CD4-positive, alpha-beta T cell (primary cell): ENCODE data around the gene MYL10. TPM values are rescaled to one million over a fixed set of nuclear protein-coding genes. Genes with fewer than 3 reads are reported as not detected.

Experiments
- ATAC-seq: fragments of 200-7000 bp; cut with Tn5 transposase; one replicate; pipeline ENCODE4 v1.10.0; 2022; ENCODE audit warnings: mild to moderate bottlenecking; ENCODE audit not compliant: poor library complexity
- CTCF ChIA-PET: fragments of 350-600 bp; sonication (Branson Sonifier 250); formaldehyde crosslinking; loops from one replicate; lab custom pipeline; 2021; ENCODE audit warnings: antibody characterized with exemption, inconsistent platforms; lab: Charles Lee
- POLR2A ChIA-PET: fragments of 350-600 bp; sonication (Branson Sonifier 250); formaldehyde crosslinking; loops from one replicate; lab custom pipeline; 2021; ENCODE audit warnings: antibody characterized with exemption, inconsistent platforms; lab: Charles Lee
- DNase-seq, 14 experiments: peaks; one replicate each; pipeline ENCODE4 v3.0.0-alpha.2; 2013 to 2020; ENCODE audit warnings: mixed read lengths in 2 of 14
- H3K27ac ChIP-seq, 2 donors: one replicate each; pipeline versions ENCODE4 v1.5.1 to v1.7.0; 2013; ENCODE audit warnings: low read length in 2 of 2, low read depth in 1 of 2, mild to moderate bottlenecking in 1 of 2
- H3K27me3 ChIP-seq, 2 experiments: 1 replicate in 1 of 2; 2 replicates in 1 of 2; pipeline versions ENCODE4 v1.6.1 to v1.7.0; 2013; ENCODE audit warnings: low read length in 2 of 2, control low read depth in 1 of 2, mild to moderate bottlenecking in 1 of 2, moderate library complexity in 1 of 2; ENCODE audit not compliant: insufficient read depth in 2 of 2, control insufficient read depth in 1 of 2
- H3K36me3 ChIP-seq: one replicate; pipeline ENCODE4 v1.6.1; 2013; ENCODE audit warnings: low read length, control low read depth; ENCODE audit not compliant: insufficient read depth
- H3K4me1 ChIP-seq: one replicate; pipeline ENCODE4 v1.6.1; 2013; ENCODE audit warnings: low read length, control low read depth; ENCODE audit not compliant: insufficient read depth
- H3K4me3 ChIP-seq: one replicate; pipeline ENCODE4 v1.5.1; 2013; ENCODE audit warnings: mild to moderate bottlenecking, low read length, moderate library complexity
- H3K9me3 ChIP-seq, 2 experiments: 1 replicate in 1 of 2; 2 replicates in 1 of 2; pipeline versions ENCODE4 v1.6.1 to v1.7.0; 2013; ENCODE audit warnings: low read length in 2 of 2, mild to moderate bottlenecking in 2 of 2, control low read depth in 1 of 2, moderate library complexity in 1 of 2; ENCODE audit not compliant: control insufficient read depth in 1 of 2, insufficient read depth in 1 of 2
- H3K27ac Mint-ChIP-seq: one replicate; pipeline ENCODE4 v1.8.0; 2020; ENCODE audit warnings: mixed read lengths
- H3K27me3 Mint-ChIP-seq: one replicate; pipeline ENCODE4 v1.8.0; 2021; ENCODE audit warnings: mixed read lengths
- H3K36me3 Mint-ChIP-seq: one replicate; pipeline ENCODE4 v1.8.0; 2021; ENCODE audit warnings: low read depth, mixed read lengths
- H3K4me1 Mint-ChIP-seq: one replicate; pipeline ENCODE4 v1.8.0; 2021; ENCODE audit warnings: low read depth, mixed read lengths
- H3K4me3 Mint-ChIP-seq: one replicate; pipeline ENCODE4 v1.8.0; 2020; ENCODE audit warnings: mild to moderate bottlenecking, mixed read lengths
- H3K9me3 Mint-ChIP-seq: one replicate; pipeline ENCODE4 v1.8.0; 2020; ENCODE audit warnings: mixed read lengths
- CTCF ChIP-seq: fragments of 200-600 bp; IDR thresholded peaks from one replicate; pipeline ENCODE4 v1.8.0; 2022; ENCODE audit warnings: antibody characterized with exemption, mild to moderate bottlenecking
- intact Hi-C, 2 experiments: fragments of 100-400 bp; cut with DNase I in 1 of 2; cut with micrococcal nuclease in 1 of 2; formaldehyde crosslinking; loops; one replicate each; pipeline versions ENCODE4 v1.15.1 to v1.9.0; 2023 to 2025; cut with DNase I, micrococcal nuclease
- total RNA-seq, 174 experiments: library from RNA in 2 of 174; stranded (reverse) in 2 of 174; gene quantifications; one replicate each; pipeline ENCODE4 v1.2.3 and lab custom pipeline; 2021 to 2026

Gene MYL10
- total RNA-seq, 2 experiments from 2014 or later, result not detected

GRCh38 chr7:101565601-101566209 is 63.4 kb downstream of the MYL10 start:
- Mint-ChIP-seq H3K36me3 (no peaks in the 10 kb centered on the region), H3K4me1 (no peaks in the 10 kb centered on the region), H3K27me3 (peaks cover 22% of the 10 kb centered on the region), H3K27ac (no peak overlapping the region), H3K9me3 (peaks cover 9% of the 10 kb centered on the region), H3K4me3 (no peak overlapping the region)
- Histone ChIP-seq H3K36me3 (no peaks in the 10 kb centered on the region), H3K27ac (no peak overlapping the region), H3K4me1 (no peaks in the 10 kb centered on the region), H3K9me3 (peaks cover 0 to 8% of the 10 kb centered on the region in 2 experiments), H3K27me3 (peaks cover 0 to 3% of the 10 kb centered on the region in 2 experiments), H3K4me3 (no peak overlapping the region)
- intact Hi-C loops, result no loop called here
- no peak for TF ChIP-seq CTCF
- CTCF ChIA-PET, result no interaction called here
- POLR2A ChIA-PET, result no interaction called here
- no peak for ATAC-seq
- DNase-seq, result no peak

DNA sequence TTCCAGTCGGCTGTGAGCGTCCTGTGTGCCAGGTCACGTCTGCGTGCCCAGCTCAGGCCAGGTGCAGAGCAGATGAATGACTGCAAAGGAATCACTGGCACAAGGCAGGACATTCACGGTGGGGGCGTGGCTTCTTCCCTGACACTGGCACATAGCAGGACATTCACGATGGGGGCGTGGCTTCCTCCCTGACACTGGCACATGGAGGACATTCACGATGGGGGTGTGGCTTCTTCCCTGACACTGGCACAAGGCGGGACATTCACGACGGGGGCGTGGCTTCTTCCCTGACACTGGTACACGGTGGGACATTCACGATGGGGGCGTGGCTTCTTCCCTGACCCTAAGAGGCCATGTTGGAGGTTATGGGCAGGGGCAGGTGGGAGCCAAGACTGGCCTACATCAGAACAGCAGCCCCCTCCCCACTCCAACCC is 64.3 kb downstream of the MYL10 start:
- H3K27ac ChIP-seq, result no peak overlapping the region
- DNase-seq (no peak), ATAC-seq (no peak)
- Mint-ChIP-seq H3K36me3 (no peaks in the 10 kb centered on the region), H3K9me3 (peaks cover 5% of the 10 kb centered on the region), H3K27me3 (peaks cover 27% of the 10 kb centered on the region), H3K4me3 (no peak overlapping the region), H3K4me1 (no peaks in the 10 kb centered on the region), H3K27ac (no peak overlapping the region)
- H3K4me3 ChIP-seq, result no peak overlapping the region
- peaks cover 0 to 4% of the 10 kb centered on the region in 2 experiments for H3K9me3 ChIP-seq
- ChIA-PET CTCF (no interaction called here), POLR2A (no interaction called here)
- intact Hi-C loops, result no loop called here
- no peaks in the 10 kb centered on the region for H3K36me3 ChIP-seq
- no peak for TF ChIP-seq CTCF
- H3K4me1 ChIP-seq, result no peaks in the 10 kb centered on the region
- H3K27me3 ChIP-seq, result peaks cover 0 to 3% of the 10 kb centered on the region in 2 experiments

GRCh38 chr7:101563943-101564777 is 64.9 kb downstream of the MYL10 start:
- intact Hi-C loops, result no loop called here
- Histone ChIP-seq H3K4me1 (no peaks in the 10 kb centered on the region), H3K27ac (no peak overlapping the region), H3K36me3 (no peaks in the 10 kb centered on the region), H3K27me3 (peaks cover 0 to 3% of the 10 kb centered on the region in 2 experiments), H3K4me3 (no peak overlapping the region), H3K9me3 (peaks cover 0 to 3% of the 10 kb centered on the region in 2 experiments)
- Mint-ChIP-seq H3K27me3 (peaks cover 31% of the 10 kb centered on the region), H3K36me3 (no peaks in the 10 kb centered on the region), H3K4me3 (no peak overlapping the region), H3K4me1 (no peaks in the 10 kb centered on the region), H3K9me3 (peaks cover 2% of the 10 kb centered on the region), H3K27ac (no peak overlapping the region)
- ChIA-PET CTCF (no interaction called here), POLR2A (no interaction called here)
- ATAC-seq (no peak), DNase-seq (no peak)
- TF ChIP-seq CTCF, result no peak

Other genes starting within 250 kb of the MYL10 start
- gene CUX1, start 188.3 kb upstream of the MYL10 start, total RNA-seq, result 10 to 100 TPM; 35.6 to 38.0 TPM